PFSK-1 (cell line): ENCODE results near the gene THY1.

Experiments used
- POLR2AphosphoS5 ChIP-seq: IDR thresholded peaks from 2 replicates; pipeline ENCODE4 v1.6.1; 2012; ENCODE audit warnings: low read depth, mild to moderate bottlenecking, control low read depth, low read length, moderate library complexity
- REST ChIP-seq, 2 experiments: IDR thresholded peaks; 2 replicates each; pipeline versions ENCODE4 v1.6.1 to v1.8.0; 2011 to 2012; ENCODE audit warnings: low read depth in 2 of 2, low read length in 2 of 2, control low read depth in 1 of 2, inconsistent platforms in 1 of 2, mild to moderate bottlenecking in 1 of 2, moderate library complexity in 1 of 2; ENCODE audit not compliant: insufficient read depth in 1 of 2
- SIN3A ChIP-seq: IDR thresholded peaks from 2 replicates; pipeline ENCODE4 v1.6.1; 2012; ENCODE audit warnings: mild to moderate bottlenecking, low read length, moderate library complexity, borderline replicate concordance; ENCODE audit not compliant: insufficient read depth
- TAF1 ChIP-seq: IDR thresholded peaks from 2 replicates; pipeline ENCODE4 v1.6.1; 2012; ENCODE audit warnings: low read length, control low read depth, borderline replicate concordance; ENCODE audit not compliant: insufficient read depth

- no peak for TF ChIP-seq POLR2AphosphoS5
- TF ChIP-seq REST (IDR thresholded peaks at IDR 0.05; ENCODE audit: insufficient read depth in 1 of 2, low read depth in 2 of 2, low read length in 2 of 2): no peak
- TF ChIP-seq SIN3A: no peak
- TF ChIP-seq TAF1: no peak
Measured at GRCh38 chr11:119397740-119398139, 25.2 kb downstream of the THY1 start.
